NCI-H226 (cell line): ENCODE results near the gene FHAD1.
"Not testable (repeated sequence)": the region's sequence is repeated elsewhere in the genome, so short reads cannot be mapped to it uniquely, and the experiment has no call there.

ENCODE experiments used
- DNase-seq: peaks from one replicate; pipeline ENCODE4 v3.0.0-alpha.2; 2015

Gene FHAD1

GRCh38 chr1:15424146-15424667 lies 177.2 kb downstream of the FHAD1 start:
- no peak for DNase-seq

DNA sequence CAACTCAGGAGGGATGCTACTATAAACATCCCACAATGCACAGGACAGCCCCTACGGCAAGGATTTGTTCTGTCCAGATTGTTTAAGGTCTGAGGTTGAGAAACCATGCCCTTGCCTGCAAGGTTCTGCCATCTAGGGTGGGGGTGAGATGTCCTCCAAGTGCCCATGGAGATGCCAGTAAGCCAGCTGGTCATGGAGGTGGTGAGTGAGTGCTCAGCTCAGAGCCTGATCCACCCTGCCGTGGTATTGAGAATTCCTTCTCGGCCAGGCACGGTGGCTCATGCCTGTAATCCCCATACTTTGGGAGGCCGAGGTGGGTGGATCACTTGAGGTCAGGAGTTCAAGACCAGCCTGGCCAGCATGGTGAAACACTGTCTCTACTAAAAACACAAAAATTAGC lies 178.0 kb downstream of the FHAD1 start:
- no peak for DNase-seq

DNA sequence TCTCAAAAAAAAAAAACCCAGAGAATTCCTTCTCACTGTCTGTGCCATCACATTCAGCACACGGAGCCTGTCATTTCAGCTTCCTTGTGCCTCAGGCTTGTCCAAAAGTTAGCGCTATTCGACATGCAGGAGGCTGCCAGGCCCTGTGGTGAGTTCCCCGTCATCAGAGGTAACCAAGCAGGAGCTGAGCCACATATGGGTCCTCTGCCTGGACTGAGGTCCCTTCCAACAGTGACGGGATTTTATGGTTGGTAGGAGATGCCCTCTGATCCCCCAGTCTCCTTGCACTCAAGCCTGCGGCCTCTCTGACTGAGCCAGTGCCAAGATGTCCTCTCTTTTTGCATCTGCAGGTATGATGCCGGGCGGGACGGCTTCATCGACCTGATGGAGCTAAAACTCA lies 178.5 kb downstream of the FHAD1 start:
- DNase-seq: no peak

DNA sequence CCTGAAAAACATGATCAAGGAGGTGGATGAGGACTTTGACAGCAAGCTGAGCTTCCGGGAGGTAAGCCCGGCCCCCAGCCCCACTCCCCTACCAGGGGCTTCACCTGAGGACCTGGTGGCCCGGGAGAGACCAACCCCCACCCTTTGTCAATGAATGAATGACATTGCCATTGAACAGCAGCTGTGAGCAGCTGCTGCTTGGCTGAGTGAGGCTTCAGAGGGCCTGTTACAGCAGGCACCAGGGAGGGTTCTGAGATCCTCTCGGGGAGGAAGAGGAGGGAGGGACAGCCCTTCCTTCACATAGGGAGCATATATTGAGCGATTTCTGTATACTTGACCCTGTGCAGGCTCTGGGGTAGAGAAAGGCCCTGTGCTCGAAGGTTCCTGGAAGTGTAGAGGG lies 178.9 kb downstream of the FHAD1 start:
- no peak for DNase-seq

- peak; percentile 82 for DNase-seq
Measured at GRCh38 chr1:15426492-15427279, 179.7 kb downstream of the FHAD1 start.

- no peak for DNase-seq
Measured at GRCh38 chr1:15427280-15427666, 180.2 kb downstream of the FHAD1 start.

GRCh38 chr1:15428252-15428651 lies 181.2 kb downstream of the FHAD1 start:
- DNase-seq: not testable (repeated sequence)

- DNase-seq: no peak
Measured at GRCh38 chr1:15428815-15429435, 181.9 kb downstream of the FHAD1 start.

GRCh38 chr1:15429701-15430149 lies 182.7 kb downstream of the FHAD1 start:
- no peak for DNase-seq

DNA sequence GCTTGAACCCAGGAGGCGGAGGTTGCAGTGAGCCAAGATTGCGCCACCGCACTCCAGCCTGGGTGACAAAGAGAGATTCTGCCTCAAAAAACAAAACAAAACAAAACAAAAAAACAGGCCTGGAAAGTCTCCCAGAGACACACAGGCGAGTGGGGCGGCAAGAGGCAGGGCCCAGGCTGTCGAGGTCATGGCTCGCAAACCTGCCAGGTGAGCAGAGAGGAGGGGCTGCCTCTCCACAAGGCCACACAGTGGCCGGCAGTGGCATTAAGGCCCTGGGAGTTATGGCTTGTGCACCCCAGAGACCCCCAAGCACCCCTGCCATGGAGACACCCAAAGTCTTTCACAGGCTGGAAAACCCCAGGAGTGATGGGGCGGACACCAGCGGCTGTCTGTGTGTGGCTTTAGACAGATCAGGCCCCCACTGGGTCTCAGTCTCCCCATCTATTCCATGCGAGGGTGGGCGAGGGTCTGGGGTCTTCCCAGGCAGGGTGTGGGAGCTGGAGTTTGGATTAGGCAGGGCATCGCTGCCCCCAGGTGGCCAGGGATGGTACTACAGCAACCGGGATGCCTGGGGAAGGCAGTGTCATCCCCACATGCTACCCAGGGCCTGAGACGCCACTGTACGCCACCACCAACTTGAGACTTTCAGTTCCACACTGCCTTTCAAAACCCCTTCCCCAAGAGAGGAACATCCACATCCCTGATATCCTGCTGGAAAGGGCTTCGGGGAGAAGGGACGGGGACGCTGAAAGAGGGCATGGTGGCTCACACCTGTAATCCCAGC lies 184.0 kb downstream of the FHAD1 start:
- DNase-seq: peak; percentile 16

DNA sequence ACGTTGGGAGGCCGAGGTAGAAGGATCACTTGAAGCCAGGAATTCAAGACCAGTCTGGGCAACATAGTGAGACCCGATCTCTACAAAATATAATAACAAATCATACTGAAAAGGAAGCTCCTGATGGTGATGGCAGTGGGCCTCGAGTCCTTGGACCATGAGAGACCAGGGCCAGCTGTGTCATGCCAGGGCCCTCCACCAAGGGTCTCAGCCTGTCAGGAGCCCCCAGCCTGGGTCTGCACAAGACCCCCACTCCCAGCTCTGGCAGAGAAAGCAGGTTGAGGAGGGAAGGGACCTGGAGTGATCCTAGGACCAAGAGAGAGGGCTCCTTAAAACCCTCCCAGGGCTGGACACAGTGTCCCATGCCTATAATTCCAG lies 184.5 kb downstream of the FHAD1 start:
- DNase-seq: peak; percentile 1

GRCh38 chr1:15432324-15432723 lies 185.3 kb downstream of the FHAD1 start:
- no peak for DNase-seq

- DNase-seq: no peak
Measured at GRCh38 chr1:15433471-15433870, 186.4 kb downstream of the FHAD1 start.

DNA sequence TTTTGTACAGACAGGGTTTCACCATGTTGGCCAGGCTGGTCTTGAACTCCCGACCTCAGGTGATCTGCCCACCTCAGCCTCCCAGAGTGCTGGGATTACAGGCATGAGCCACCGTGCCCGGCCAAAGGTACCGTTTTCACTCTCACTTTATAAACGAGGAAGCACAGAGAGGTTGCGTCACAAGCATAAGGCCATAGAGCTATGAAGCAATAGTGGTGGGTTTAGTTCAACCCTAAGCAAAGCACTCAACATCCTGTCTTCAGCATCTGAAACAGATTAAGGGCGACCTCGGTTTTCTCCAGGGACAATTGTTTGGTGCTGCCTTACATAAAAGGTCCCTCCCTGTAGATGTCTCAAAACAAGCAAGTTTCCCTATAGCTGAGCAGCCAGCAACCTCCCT lies 187.7 kb downstream of the FHAD1 start:
- DNase-seq: not testable (repeated sequence)

DNA sequence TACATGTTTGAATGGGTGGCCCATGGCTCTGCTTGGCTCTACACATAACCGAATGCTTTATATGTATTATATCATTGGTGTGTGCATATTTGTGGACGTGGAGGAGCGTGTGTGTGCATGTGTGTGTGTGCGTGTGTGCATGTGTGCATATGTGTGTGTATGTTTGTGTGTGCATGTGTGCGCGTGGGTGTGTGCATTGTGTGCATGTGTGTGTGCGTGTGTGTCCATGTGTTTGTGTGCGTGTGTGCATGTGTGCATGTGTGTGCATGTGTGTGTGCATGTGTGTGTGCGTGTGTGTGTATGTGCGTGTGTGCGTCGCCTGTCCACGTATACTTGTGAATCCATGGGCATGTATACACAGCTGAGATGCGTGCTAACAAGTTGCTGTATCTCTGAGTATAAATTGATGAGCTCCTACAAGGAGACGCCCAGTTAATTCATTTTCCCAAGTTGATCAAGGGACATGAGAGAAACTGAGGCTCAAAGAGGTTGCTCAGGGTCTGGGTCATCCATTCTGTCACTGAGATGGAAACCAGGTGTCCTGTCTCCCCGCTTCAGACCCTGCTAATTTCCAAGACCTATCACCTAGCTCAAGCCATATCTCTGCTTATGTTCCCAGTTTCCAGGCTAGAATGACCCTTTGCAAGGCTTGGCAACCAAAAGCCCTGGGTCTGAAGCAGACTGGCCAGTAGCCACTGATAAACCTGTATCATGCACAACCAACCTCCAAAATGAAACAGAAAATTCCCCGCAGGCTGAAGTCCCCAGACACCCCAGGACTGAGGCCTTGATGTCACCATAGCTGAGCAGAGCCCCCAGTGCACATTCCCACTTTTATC lies 188.4 kb downstream of the FHAD1 start:
- DNase-seq: no peak

- no peak for DNase-seq
Measured at GRCh38 chr1:15436881-15437442, 189.9 kb downstream of the FHAD1 start.

- no peak for DNase-seq
Measured at GRCh38 chr1:15439325-15439724, 192.3 kb downstream of the FHAD1 start.

DNA sequence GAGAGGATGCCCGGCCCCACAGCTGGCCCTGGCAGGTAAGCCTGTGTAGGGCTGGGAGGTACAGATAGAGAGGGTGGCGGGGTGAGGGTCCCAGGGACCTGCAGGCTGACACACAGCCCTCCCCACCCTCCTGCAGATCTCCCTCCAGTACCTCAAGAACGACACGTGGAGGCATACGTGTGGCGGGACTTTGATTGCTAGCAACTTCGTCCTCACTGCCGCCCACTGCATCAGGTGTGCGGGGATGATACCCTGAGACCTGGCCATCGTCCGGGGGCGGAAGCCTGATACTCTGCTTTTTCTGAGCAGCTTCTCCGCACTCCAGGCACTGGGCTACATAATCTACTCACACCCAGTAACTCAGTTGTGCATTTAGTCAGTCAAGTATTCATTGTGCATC lies 193.3 kb downstream of the FHAD1 start:
- no peak for DNase-seq

DNA sequence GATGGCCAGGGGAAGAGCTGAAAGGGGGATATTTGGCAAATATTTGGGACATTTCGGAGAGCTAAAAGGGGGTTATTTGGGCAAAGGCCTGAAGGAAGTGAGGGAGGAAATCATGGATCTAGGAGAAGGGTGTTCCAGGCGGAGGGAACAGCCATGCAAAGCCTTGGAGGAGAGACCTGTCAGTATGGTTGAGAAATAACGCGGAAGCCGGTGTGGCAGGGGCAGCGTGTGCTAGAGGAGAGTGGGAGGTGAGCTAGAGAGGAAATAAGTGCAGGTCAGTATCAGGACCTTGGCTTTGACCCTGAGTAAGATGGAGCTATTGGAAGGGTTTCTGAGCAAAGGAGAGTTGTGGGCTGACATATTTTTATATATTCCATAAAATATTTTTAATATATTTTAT lies 194.2 kb downstream of the FHAD1 start:
- DNase-seq: no peak

DNA sequence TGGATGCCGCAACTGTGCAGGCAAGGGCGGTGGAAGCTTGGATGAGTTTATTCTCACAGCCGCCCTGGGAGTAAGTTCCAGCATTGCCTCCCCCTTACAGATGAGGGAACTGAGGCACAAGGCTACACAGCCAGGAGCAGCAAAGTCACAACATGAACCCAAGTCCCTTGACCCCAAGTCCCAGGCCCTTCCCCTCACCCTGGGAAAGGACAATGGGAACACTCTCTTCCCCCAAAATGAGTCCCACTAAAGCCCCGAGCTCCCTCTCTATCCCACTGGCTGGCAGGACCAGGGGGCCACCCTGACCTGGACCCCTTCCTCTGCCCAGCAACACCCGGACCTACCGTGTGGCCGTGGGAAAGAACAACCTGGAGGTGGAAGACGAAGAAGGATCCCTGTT lies 195.1 kb downstream of the FHAD1 start:
- DNase-seq: no peak

DNA sequence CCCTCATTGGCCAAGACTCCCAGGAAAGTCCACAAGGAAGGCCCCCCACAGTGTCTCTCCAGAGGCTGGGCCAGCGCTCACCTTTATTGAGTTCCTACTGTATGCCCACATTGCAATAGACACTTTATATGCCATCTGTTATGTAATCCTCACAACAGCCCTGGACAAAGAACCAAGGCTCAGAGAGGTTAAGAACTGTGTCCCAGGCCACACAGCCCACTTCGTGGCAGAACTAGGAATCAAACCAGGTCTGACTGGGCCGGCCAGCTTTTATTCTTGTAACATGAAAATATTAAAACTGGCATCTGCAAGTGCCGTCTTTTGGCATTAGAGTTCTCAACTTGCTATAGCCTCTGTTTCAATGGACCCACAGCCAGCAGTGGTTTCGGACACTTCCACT lies 195.7 kb downstream of the FHAD1 start:
- no peak for DNase-seq

DNA sequence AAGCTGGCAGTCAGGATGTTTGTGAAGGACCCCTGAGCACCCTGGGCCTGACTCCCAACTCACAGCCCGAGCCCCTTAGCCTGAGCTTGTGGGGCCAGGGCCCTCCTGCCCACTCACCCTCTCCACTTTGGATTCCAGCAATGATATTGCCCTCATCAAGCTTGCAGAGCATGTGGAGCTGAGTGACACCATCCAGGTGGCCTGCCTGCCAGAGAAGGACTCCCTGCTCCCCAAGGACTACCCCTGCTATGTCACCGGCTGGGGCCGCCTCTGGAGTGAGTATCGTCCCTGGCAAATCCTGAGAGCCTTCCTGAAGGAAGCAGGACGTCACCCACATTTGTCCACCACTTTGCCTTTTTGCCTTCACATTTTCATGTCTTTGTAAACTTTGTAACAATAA lies 196.3 kb downstream of the FHAD1 start:
- DNase-seq: no peak
